OCI-LY7 (cell line): ENCODE data around the gene MCM3. TPM values are rescaled to one million over a fixed set of nuclear protein-coding genes. Genes with fewer than 3 reads are reported as not detected.

Source experiments
- BruUV-seq: library from RNA; stranded (reverse); fragments of 400-500 nt; replicated peaks from 2 replicates; lab custom pipeline; 2021; lab: Mats Ljungman, UMichigan
- CTCF ChIA-PET: fragments of 300-600 bp; sonication (Branson Sonifier 250); formaldehyde crosslinking; loops from one replicate; lab custom pipeline; 2022; ENCODE audit warnings: antibody characterized with exemption; ENCODE audit not compliant: unreplicated experiment; lab: Charles Lee
- POLR2A ChIA-PET: fragments of 300-600 bp; sonication (Branson Sonifier 250); formaldehyde crosslinking; loops from one replicate; lab custom pipeline; 2022; ENCODE audit warnings: antibody characterized with exemption; lab: Charles Lee
- DNase-seq: peaks from one replicate; pipeline ENCODE4 v3.0.0-alpha.2; 2015; ENCODE audit warnings: low spot score
- H2AFZ ChIP-seq: fragments of 200-600 bp; sonication (generic), shearing (Covaris generic); 2 replicates; pipeline ENCODE4 v1.6.1; 2014; ENCODE audit warnings: mild to moderate bottlenecking, antibody characterized with exemption, low read length, moderate library complexity
- H3K27ac ChIP-seq: fragments of 200-600 bp; sonication (generic); 2 replicates; pipeline ENCODE4 v1.5.1; 2014; ENCODE audit warnings: mixed run types, low read depth, mild to moderate bottlenecking, moderate library complexity, low read length, inconsistent platforms; ENCODE audit not compliant: poor library complexity, severe bottlenecking
- H3K36me3 ChIP-seq: fragments of 200-600 bp; sonication (generic); 2 replicates; pipeline ENCODE4 v1.6.1; 2014; ENCODE audit warnings: mild to moderate bottlenecking, antibody characterized with exemption, low read length, moderate library complexity, mixed read lengths; ENCODE audit not compliant: insufficient read depth
- H3K4me1 ChIP-seq: fragments of 200-600 bp; sonication (generic); 2 replicates; pipeline ENCODE4 v1.5.1; 2014; ENCODE audit warnings: mild to moderate bottlenecking, low read length; ENCODE audit not compliant: insufficient read depth, poor library complexity, severe bottlenecking
- H3K4me2 ChIP-seq: fragments of 200-600 bp; sonication (generic); 2 replicates; pipeline ENCODE4 v1.6.1; 2014; ENCODE audit warnings: mild to moderate bottlenecking, low read length
- H3K4me3 ChIP-seq: fragments of 200-600 bp; sonication (generic); 2 replicates; pipeline ENCODE4 v1.5.1; 2014; ENCODE audit warnings: mild to moderate bottlenecking, low read depth, low read length; ENCODE audit not compliant: poor library complexity, severe bottlenecking
- H3K79me2 ChIP-seq: fragments of 200-600 bp; sonication (generic); 2 replicates; pipeline ENCODE4 v1.6.1; 2016; ENCODE audit warnings: low read depth, mild to moderate bottlenecking, low read length, moderate library complexity, mixed read lengths; ENCODE audit not compliant: insufficient read depth
- H3K9me2 ChIP-seq: fragments of 200-600 bp; sonication (generic); 2 replicates; pipeline ENCODE4 v1.6.1; 2016; ENCODE audit warnings: mild to moderate bottlenecking, low read length, mixed read lengths; ENCODE audit not compliant: insufficient read depth
- H3K9me3 ChIP-seq: fragments of 200-600 bp; sonication (generic); 2 replicates; pipeline ENCODE4 v1.6.1; 2014; ENCODE audit warnings: mild to moderate bottlenecking, mixed run types, low read length, mixed read lengths
- H4K20me1 ChIP-seq: fragments of 200-600 bp; sonication (generic); 2 replicates; pipeline ENCODE4 v1.6.1; 2014; ENCODE audit warnings: mild to moderate bottlenecking, antibody characterized with exemption, low read length, moderate library complexity, mixed read lengths; ENCODE audit not compliant: insufficient read depth
- EZH2phosphoT487 ChIP-seq: fragments of 200-600 bp; sonication (generic); IDR thresholded peaks from 2 replicates; pipeline ENCODE4 v1.6.1; 2018; ENCODE audit warnings: low read depth, borderline replicate concordance, mild to moderate bottlenecking, mixed run types, antibody characterized with exemption, low read length, moderate library complexity, mixed read lengths
- intact Hi-C: fragments of 100-400 bp; cut with micrococcal nuclease; formaldehyde crosslinking; loops from one replicate; pipeline ENCODE4 v1.10.0; 2022; ENCODE audit not compliant: unreplicated experiment
- total RNA-seq, 2 experiments: library from RNA; depleted of rRNA in 1 of 2; stranded (reverse); fragments of >200 nt in 1 of 2; shearing (Covaris generic) in 1 of 2; gene quantifications; 2 replicates each; pipeline ENCODE4 v1.2.3, GENCODE V29; 2014 to 2022
- TF ChIP-seq, protein P1 (sequence below): fragments of 200-600 bp; sonication (generic); conservative IDR thresholded peaks from 2 replicates; pipeline ENCODE4 v1.5.1; 2014; ENCODE audit warnings: mild to moderate bottlenecking, antibody characterized with exemption, low read length, moderate library complexity, mixed read lengths

Gene MCM3
- total RNA-seq, 2 experiments from 2014 or later: 272 to 295 TPM

DNA sequence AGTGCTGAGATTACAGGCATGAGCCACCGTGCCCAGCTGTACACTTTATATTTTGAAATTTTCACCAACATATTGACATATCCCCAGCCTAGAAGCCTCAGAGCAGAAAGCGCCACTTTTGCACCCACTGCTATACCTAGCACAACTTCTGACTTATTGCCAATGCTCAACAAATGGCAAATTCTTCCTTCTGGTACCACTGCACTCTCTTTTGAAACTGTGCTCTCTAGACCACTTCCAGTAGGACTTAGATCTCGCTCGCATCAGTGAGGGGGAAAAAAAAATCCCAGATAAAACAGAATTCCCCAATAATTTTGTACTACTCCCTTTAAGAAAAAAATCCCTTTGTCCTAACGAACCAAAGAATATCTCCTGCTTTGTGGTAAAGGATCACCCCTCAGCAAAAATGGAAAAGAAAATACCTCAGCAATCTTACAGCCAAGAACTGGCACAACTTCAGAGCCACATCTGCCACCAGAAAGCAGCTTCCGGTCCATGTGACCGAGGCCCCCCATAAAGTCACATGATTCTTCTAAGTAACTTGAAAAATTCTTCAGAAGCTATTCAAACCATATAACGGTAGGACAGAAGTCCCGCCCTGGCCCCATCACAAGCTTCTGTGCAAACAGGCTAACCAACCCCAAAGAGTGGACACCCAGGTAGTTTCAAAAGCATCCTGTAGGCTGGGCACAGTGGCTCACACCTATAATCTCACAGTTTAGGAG, 21.8 kb downstream of the MCM3 start:
- POLR2A ChIA-PET: interaction anchor here (0.5 to 2.7 kb wide), 5 partner anchors 8 to 352 kb away, joined by 3 to 13 read pairs (median 6); partner anchors contain the start of gene MCM3
- H3K36me3 ChIP-seq: peaks cover 79% of the 10 kb centered on the region
- no peaks in the 10 kb centered on the region for H3K4me1 ChIP-seq
- no peak overlapping the region for H3K27ac ChIP-seq
- DNase-seq: no peak
- CTCF ChIA-PET: no interaction called here
- H3K79me2 ChIP-seq: no peaks in the 10 kb centered on the region
- TF ChIP-seq, protein P1, sequence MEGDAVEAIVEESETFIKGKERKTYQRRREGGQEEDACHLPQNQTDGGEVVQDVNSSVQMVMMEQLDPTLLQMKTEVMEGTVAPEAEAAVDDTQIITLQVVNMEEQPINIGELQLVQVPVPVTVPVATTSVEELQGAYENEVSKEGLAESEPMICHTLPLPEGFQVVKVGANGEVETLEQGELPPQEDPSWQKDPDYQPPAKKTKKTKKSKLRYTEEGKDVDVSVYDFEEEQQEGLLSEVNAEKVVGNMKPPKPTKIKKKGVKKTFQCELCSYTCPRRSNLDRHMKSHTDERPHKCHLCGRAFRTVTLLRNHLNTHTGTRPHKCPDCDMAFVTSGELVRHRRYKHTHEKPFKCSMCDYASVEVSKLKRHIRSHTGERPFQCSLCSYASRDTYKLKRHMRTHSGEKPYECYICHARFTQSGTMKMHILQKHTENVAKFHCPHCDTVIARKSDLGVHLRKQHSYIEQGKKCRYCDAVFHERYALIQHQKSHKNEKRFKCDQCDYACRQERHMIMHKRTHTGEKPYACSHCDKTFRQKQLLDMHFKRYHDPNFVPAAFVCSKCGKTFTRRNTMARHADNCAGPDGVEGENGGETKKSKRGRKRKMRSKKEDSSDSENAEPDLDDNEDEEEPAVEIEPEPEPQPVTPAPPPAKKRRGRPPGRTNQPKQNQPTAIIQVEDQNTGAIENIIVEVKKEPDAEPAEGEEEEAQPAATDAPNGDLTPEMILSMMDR: no peak
- TF ChIP-seq EZH2phosphoT487: no peak
- no peaks in the 10 kb centered on the region for H3K9me2 ChIP-seq
- intact Hi-C loops: loop anchor here (5.0 kb wide), 2 partner anchors 100 to 200 kb away; no protein-coding TSS in a partner anchor
- H3K9me3 ChIP-seq: no peaks in the 10 kb centered on the region
- no peaks in the 10 kb centered on the region for H4K20me1 ChIP-seq
- H3K4me3 ChIP-seq: no peak overlapping the region
- H2AFZ ChIP-seq: no peak overlapping the region
- BruUV-seq: no TSS peak
- H3K4me2 ChIP-seq: no peak overlapping the region

- H2AFZ ChIP-seq: no peak overlapping the region
- CTCF ChIA-PET: no interaction called here
- H3K36me3 ChIP-seq: peaks cover 64% of the 10 kb centered on the region
- no peak overlapping the region for H3K4me3 ChIP-seq
- intact Hi-C loops: loop anchor here (5.0 kb wide), 2 partner anchors 99 to 199 kb away; no protein-coding TSS in a partner anchor
- BruUV-seq: no TSS peak
- H3K4me2 ChIP-seq: no peak overlapping the region
- TF ChIP-seq EZH2phosphoT487: no peak
- TF ChIP-seq, protein P1: no peak
- DNase-seq: no peak
- no peaks in the 10 kb centered on the region for H3K9me3 ChIP-seq
- H3K4me1 ChIP-seq: no peaks in the 10 kb centered on the region
- H3K27ac ChIP-seq: no peak overlapping the region
- H3K79me2 ChIP-seq: no peaks in the 10 kb centered on the region
- no peaks in the 10 kb centered on the region for H3K9me2 ChIP-seq
- no peaks in the 10 kb centered on the region for H4K20me1 ChIP-seq
- POLR2A ChIA-PET: interaction anchor here (0.6 to 1.2 kb wide), 6 partner anchors 8 to 1761 kb away, joined by 3 to 6 read pairs (median 4); partner anchors contain the start of gene MCM3
Observed at GRCh38 chr6:52261229-52261628, 23.3 kb downstream of the MCM3 start.

- Histone ChIP-seq H3K4me2 (no peak overlapping the region), H3K27ac (no peak overlapping the region), H3K4me3 (no peak overlapping the region), H3K79me2 (no peaks in the 10 kb centered on the region), H3K36me3 (peaks cover 58% of the 10 kb centered on the region), H3K9me3 (no peaks in the 10 kb centered on the region), H4K20me1 (no peaks in the 10 kb centered on the region), H3K9me2 (no peaks in the 10 kb centered on the region), H3K4me1 (no peaks in the 10 kb centered on the region), H2AFZ (no peak overlapping the region)
- BruUV-seq: no TSS peak
- CTCF ChIA-PET: no interaction called here
- POLR2A ChIA-PET: interaction anchor here (1.1 to 1.2 kb wide), 2 partner anchors 23 to 25 kb away, joined by 3 to 4 read pairs; no protein-coding TSS in a partner anchor
- no peak for DNase-seq
- TF ChIP-seq, protein P1: no peak
- no peak for TF ChIP-seq EZH2phosphoT487
- intact Hi-C loops: loop anchor here (5.0 kb wide), 2 partner anchors 98 to 198 kb away; no protein-coding TSS in a partner anchor
Observed at GRCh38 chr6:52260634-52261033, 23.9 kb downstream of the MCM3 start.
